HL-60 (cell line): ENCODE measurements around the gene FMNL2.

ENCODE experiments used
- CTCF ChIP-seq: IDR thresholded peaks from one replicate; pipeline ENCODE4 v1.5.1; 2011; ENCODE audit warnings: low read length, control low read depth, inconsistent platforms; ENCODE audit not compliant: insufficient read depth
- POLR2AphosphoS5 ChIP-seq: IDR thresholded peaks from 2 replicates; pipeline ENCODE4 v1.6.1; 2012; ENCODE audit warnings: low read depth
- REST ChIP-seq: IDR thresholded peaks from 2 replicates; pipeline ENCODE4 v1.6.1; 2012; ENCODE audit warnings: low read depth; ENCODE audit not compliant: insufficient replicate concordance

- TF ChIP-seq CTCF: no peak
- no peak for TF ChIP-seq POLR2AphosphoS5
- no peak for TF ChIP-seq REST
These were observed 91.1 kb downstream of the FMNL2 start for GRCh38 chr2:152425765-152426727.
